ENCODE results near the gene MTMR10.

Gene MTMR10

DNA sequence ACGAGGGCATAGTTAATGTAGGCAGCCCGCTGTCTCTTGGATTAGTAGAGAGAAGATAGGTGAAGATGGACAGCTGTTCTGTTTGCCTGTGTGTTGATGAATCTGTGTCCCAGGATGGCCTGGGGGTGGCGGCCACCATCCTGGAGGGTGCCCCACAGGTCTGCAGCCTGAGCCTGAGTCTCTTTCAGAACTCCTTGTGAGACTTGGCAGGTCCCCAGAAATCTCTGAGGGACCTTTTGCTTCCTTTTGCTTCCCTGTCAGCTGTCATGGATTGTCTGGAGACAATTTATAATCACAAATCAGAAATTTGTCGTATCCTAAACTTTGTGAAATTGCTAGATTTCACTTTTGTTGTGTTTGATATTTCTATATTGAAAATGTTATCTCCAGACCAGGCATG lies 70.3 kb downstream of the MTMR10 start:
- TF ChIP-seq, protein P1, sequence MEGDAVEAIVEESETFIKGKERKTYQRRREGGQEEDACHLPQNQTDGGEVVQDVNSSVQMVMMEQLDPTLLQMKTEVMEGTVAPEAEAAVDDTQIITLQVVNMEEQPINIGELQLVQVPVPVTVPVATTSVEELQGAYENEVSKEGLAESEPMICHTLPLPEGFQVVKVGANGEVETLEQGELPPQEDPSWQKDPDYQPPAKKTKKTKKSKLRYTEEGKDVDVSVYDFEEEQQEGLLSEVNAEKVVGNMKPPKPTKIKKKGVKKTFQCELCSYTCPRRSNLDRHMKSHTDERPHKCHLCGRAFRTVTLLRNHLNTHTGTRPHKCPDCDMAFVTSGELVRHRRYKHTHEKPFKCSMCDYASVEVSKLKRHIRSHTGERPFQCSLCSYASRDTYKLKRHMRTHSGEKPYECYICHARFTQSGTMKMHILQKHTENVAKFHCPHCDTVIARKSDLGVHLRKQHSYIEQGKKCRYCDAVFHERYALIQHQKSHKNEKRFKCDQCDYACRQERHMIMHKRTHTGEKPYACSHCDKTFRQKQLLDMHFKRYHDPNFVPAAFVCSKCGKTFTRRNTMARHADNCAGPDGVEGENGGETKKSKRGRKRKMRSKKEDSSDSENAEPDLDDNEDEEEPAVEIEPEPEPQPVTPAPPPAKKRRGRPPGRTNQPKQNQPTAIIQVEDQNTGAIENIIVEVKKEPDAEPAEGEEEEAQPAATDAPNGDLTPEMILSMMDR (IDR thresholded peaks at IDR 0.05; ENCODE audit: unreplicated experiment in 3 of 3): no peak
- Mint-ChIP-seq H3K9me3 (no peaks in the 10 kb centered on the region), H3K4me1 (peaks cover 31% of the 10 kb centered on the region), H3K36me3 (ENCODE audit: low read depth) (peaks cover 48% of the 10 kb centered on the region), H3K4me3 (no peak overlapping the region), H3K27ac (peak overlapping the region in 2 of 3 experiments; percentile 33 to 44), H3K27me3 (ENCODE audit: low read depth) (no peaks in the 10 kb centered on the region)

DNA sequence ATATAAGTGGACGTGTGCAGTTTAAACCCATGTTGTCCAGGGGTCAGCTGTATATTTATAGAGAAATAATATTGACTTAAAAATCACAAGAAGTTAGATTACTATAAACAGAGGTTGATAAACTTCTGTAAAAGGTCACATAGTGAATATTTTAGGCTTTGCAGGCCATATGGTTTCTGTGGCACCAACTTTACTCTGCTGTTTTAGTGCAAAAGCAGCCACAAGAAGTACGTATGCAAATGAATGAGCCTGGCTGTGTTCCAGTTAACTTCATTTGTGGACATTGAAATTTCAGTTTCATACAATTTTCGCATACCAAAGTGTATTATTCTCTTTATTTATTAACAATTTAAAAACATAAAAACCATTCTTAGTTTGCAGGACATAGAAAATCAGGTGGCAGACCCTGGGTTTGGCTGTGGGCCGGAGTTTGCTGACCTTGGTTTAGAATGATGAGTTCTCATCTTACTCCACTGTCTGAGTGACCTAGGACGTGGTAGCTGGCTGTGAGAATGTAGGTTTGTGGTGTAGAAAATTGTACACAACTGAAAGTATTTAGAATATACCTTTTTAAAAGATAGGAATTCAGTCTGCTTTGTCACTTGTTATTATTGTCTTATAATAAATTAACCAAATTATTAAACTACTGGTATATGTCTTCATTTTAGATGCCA lies 71.4 kb downstream of the MTMR10 start:
- Mint-ChIP-seq H3K4me3 (no peak overlapping the region), H3K36me3 (ENCODE audit: low read depth) (peaks cover 52% of the 10 kb centered on the region), H3K27ac (no peak overlapping the region), H3K9me3 (no peaks in the 10 kb centered on the region), H3K4me1 (peaks cover 31% of the 10 kb centered on the region), H3K27me3 (ENCODE audit: low read depth) (no peaks in the 10 kb centered on the region)
- TF ChIP-seq, protein P1 (IDR thresholded peaks at IDR 0.05; ENCODE audit: unreplicated experiment in 3 of 3): no peak

DNA sequence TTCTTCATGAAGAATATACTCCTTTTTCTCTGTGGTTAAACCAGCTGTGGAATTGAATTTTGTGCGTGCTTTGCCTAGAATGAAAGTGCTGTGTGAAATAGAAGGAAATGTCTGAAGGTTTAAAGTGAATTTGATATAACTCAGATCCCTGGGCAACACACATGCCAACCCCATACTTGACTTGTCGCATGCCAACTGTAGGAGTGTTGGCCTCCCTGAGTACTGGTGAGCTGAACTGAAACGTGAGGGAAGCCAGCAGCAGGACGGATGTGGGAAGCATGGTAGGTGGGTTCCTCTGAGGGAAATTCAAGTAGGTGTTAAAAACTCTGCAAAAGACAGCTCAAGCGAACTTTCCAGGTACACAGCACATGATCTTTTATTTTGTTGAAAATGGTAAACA lies 73.1 kb downstream of the MTMR10 start:
- Mint-ChIP-seq H3K27ac (no peak overlapping the region), H3K4me1 (peaks cover 24% of the 10 kb centered on the region), H3K9me3 (no peaks in the 10 kb centered on the region), H3K36me3 (ENCODE audit: low read depth) (peaks cover 56% of the 10 kb centered on the region), H3K27me3 (ENCODE audit: low read depth) (no peaks in the 10 kb centered on the region), H3K4me3 (no peak overlapping the region)
- TF ChIP-seq, protein P1 (IDR thresholded peaks at IDR 0.05; ENCODE audit: unreplicated experiment in 3 of 3): no peak

DNA sequence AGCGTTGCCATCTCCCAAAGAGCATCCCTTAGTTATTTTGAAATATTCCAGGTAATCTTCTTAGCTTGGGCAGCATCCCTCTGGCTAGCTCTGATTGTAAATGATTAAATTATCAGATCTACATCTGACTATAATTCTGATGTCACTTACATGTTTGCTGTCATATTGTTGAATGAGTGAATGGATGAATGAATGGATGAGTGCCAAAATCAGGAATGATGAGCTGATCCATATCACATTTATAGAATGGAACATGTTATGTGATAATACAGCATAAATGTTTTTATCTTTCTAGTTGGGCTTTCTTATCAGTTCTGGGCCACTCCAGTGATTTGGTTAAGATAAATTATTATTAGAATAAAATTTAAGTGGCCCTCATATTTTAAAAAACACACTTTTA lies 73.8 kb downstream of the MTMR10 start:
- no peak overlapping the region for H3K27ac Mint-ChIP-seq
- H3K36me3 Mint-ChIP-seq (ENCODE audit: low read depth): peaks cover 58% of the 10 kb centered on the region
- no peak overlapping the region for H3K4me3 Mint-ChIP-seq
- TF ChIP-seq, protein P1 (IDR thresholded peaks at IDR 0.05; ENCODE audit: unreplicated experiment in 3 of 3): no peak
- no peaks in the 10 kb centered on the region for H3K9me3 Mint-ChIP-seq
- peaks cover 21% of the 10 kb centered on the region for H3K4me1 Mint-ChIP-seq
- H3K27me3 Mint-ChIP-seq (ENCODE audit: low read depth): no peaks in the 10 kb centered on the region

DNA sequence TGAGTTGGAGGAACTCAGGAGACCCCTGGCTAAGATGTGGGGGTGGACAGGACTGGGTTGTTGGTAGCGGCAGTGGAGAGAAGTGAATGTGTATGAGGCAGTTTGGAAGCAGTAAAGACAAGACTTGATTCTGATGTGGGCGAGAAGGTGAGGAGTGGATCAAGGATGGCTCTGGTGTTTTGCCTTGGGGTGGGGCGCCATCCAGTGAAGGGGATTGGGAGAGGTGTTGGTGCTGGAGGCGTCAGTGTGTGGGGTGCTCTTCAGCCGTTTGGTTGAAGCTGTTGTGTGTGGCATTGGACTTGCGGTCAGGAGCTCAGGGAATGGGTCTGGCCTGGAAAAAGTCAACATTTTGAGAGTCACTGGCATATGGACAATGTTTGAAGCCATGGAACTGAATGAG lies 74.4 kb downstream of the MTMR10 start:
- TF ChIP-seq, protein P1 (IDR thresholded peaks at IDR 0.05; ENCODE audit: unreplicated experiment in 3 of 3): no peak
- Mint-ChIP-seq H3K4me1 (peaks cover 14% of the 10 kb centered on the region), H3K9me3 (no peaks in the 10 kb centered on the region), H3K4me3 (no peak overlapping the region), H3K27me3 (ENCODE audit: low read depth) (no peaks in the 10 kb centered on the region), H3K36me3 (ENCODE audit: low read depth) (peaks cover 59% of the 10 kb centered on the region), H3K27ac (no peak overlapping the region)

DNA sequence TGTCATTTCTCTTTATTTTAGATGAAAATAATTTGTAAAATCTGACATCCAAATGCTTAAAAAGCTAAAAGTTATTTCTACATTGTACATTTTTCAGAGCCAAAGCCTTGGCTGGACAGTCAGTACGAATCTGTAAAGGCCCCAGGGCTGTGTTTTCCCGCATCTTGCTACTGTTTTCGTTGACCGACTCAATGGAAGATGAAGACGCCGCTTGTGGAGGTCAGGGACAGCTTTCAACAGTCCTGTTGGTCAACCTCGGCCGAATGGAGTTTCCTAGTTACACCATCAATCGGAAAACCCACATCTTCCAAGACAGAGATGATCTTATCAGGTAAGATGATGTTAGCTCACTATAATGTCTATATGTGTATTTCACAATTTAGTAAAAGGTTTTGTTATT lies 77.7 kb downstream of the MTMR10 start:
- Mint-ChIP-seq H3K27me3 (ENCODE audit: low read depth) (no peaks in the 10 kb centered on the region), H3K4me1 (no peaks in the 10 kb centered on the region), H3K36me3 (ENCODE audit: low read depth) (peaks cover 52% of the 10 kb centered on the region), H3K9me3 (no peaks in the 10 kb centered on the region), H3K27ac (no peak overlapping the region), H3K4me3 (no peak overlapping the region)
- TF ChIP-seq, protein P1 (IDR thresholded peaks at IDR 0.05; ENCODE audit: unreplicated experiment in 3 of 3): no peak
